ENCODE measurements around the gene HDLBP.

DNA sequence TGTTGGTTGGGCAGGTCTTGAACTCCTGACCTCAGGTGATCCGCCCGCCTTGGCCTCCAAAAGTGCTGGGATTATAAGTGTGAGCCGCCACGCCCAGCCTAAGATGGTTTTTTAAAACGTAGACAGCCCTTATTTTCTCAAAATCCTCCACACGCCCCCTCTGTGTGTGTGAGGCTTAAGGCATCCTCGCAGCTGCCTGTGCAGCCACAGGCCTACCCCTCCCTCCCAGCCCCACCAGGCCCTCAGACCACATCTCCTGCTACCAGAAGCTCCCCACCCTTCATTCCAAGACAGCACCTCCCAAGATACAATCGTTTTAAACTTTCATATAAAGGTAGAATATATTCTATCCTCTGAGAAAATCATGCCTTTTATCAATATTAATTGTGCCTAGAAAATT, 122.2 kb downstream of the HDLBP start:
- TF ChIP-seq POLR2A (IDR thresholded peaks at IDR 0.05) (no peak), CTCF (IDR thresholded peaks at IDR 0.05) (no peak)
